AG04450 (cell line): Measurements from ENCODE around the gene AMBRA1. TPM values are rescaled to one million over a fixed set of nuclear protein-coding genes. Genes with fewer than 3 reads are reported as not detected.
"Not testable (repeated sequence)": the region's sequence is repeated elsewhere in the genome, so short reads cannot be mapped to it uniquely, and the experiment has no call there.

Experiments
- CTCF ChIA-PET: fragments of 300-600, 350-600 bp; formaldehyde crosslinking; extraction: SDS; loops from one replicate; lab custom pipeline; 2022; ENCODE audit warnings: antibody characterized with exemption, inconsistent platforms; lab: Charles Lee
- POLR2A ChIA-PET: fragments of 350-600 bp; formaldehyde crosslinking; extraction: SDS; loops from one replicate; lab custom pipeline; 2021; ENCODE audit warnings: antibody characterized with exemption, inconsistent platforms; lab: Yijun Ruan, JAX
- DNase-seq: peaks from one replicate; pipeline ENCODE4 v3.0.0-alpha.2; 2011; ENCODE audit warnings: low read depth, low spot score
- H3K27ac ChIP-seq: one replicate; pipeline ENCODE4 v1.5.1; 2012; ENCODE audit warnings: low read depth, low read length, control low read depth
- H3K27me3 ChIP-seq: one replicate; pipeline ENCODE4 v1.6.0; 2012; ENCODE audit warnings: low read length; ENCODE audit not compliant: control insufficient read depth, insufficient read depth
- H3K4me3 ChIP-seq: 2 replicates; pipeline ENCODE4 v1.5.1; 2011; ENCODE audit warnings: mild to moderate bottlenecking, low read depth, low read length, control low read depth
- H3K9me3 ChIP-seq: 2 replicates; pipeline ENCODE4 v1.5.1; 2012; ENCODE audit warnings: low read length; ENCODE audit not compliant: control insufficient read depth, insufficient read depth
- polyA plus RNA-seq: library from polyadenylated mRNA; depleted of rRNA; stranded (reverse); fragments of >200 nt; gene quantifications from 2 replicates; pipeline ENCODE4 v1.2.3, GENCODE V29; 2011
- TF ChIP-seq, protein P1 (sequence below): IDR thresholded peaks from 2 replicates; pipeline ENCODE4 v1.5.1; 2011; ENCODE audit warnings: low read depth, low read length, control low read depth, inconsistent platforms

AMBRA1 gene
- polyA plus RNA-seq, 1 experiment, result 12.8 TPM

GRCh38 chr11:46373787-46374740, 219.8 kb downstream of the AMBRA1 start:
- ChIA-PET POLR2A (no interaction called here), CTCF (no interaction called here)
- Histone ChIP-seq H3K4me3 (no peak overlapping the region), H3K27me3 (no peaks in the 10 kb centered on the region), H3K9me3 (peaks cover 4% of the 10 kb centered on the region; the same call in 1 of the 2 replicates), H3K27ac (no peak overlapping the region)
- TF ChIP-seq, protein P1, sequence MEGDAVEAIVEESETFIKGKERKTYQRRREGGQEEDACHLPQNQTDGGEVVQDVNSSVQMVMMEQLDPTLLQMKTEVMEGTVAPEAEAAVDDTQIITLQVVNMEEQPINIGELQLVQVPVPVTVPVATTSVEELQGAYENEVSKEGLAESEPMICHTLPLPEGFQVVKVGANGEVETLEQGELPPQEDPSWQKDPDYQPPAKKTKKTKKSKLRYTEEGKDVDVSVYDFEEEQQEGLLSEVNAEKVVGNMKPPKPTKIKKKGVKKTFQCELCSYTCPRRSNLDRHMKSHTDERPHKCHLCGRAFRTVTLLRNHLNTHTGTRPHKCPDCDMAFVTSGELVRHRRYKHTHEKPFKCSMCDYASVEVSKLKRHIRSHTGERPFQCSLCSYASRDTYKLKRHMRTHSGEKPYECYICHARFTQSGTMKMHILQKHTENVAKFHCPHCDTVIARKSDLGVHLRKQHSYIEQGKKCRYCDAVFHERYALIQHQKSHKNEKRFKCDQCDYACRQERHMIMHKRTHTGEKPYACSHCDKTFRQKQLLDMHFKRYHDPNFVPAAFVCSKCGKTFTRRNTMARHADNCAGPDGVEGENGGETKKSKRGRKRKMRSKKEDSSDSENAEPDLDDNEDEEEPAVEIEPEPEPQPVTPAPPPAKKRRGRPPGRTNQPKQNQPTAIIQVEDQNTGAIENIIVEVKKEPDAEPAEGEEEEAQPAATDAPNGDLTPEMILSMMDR, result no peak
- DNase-seq, result no peak

DNA sequence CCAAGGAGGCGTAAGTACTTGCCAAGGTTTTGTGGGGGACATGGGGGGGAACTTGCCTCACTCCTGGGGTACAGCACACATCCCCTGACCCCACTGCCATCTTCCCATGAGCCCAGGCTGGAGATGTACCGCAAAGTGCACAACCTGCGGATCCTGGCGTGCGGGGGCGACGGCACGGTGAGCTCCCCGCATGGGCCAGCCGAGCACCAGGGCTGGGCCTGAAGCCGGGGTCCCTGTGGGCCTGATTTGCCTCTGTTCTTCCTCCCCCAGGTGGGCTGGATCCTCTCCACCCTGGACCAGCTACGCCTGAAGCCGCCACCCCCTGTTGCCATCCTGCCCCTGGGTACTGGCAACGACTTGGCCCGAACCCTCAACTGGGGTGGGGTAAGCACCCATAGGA, 221.3 kb downstream of the AMBRA1 start:
- H3K9me3 ChIP-seq, DNase-seq, H3K27me3 ChIP-seq, H3K4me3 ChIP-seq, POLR2A ChIA-PET, CTCF ChIA-PET, H3K27ac ChIP-seq: not testable (repeated sequence)

- no peak for DNase-seq
- ChIA-PET CTCF (no interaction called here), POLR2A (no interaction called here)
- H3K27ac ChIP-seq, result no peak overlapping the region
- no peaks in the 10 kb centered on the region for H3K27me3 ChIP-seq
- H3K9me3 ChIP-seq, result no peaks in the 10 kb centered on the region
- TF ChIP-seq, protein P1, result no peak
- no peak overlapping the region for H3K4me3 ChIP-seq
Observed at GRCh38 chr11:46372086-46372485, 221.7 kb downstream of the AMBRA1 start.

GRCh38 chr11:46371262-46371661, 222.6 kb downstream of the AMBRA1 start:
- DNase-seq, H3K27ac ChIP-seq, H3K27me3 ChIP-seq, H3K4me3 ChIP-seq, POLR2A ChIA-PET, H3K9me3 ChIP-seq: not testable (repeated sequence)
- CTCF ChIA-PET, result interaction anchor here (0.8 kb wide), 1 partner anchor 17 kb away, joined by 4 read pairs; no protein-coding TSS in a partner anchor

GRCh38 chr11:46370253-46370652, 223.6 kb downstream of the AMBRA1 start:
- CTCF ChIA-PET, result interaction anchor here (0.6 to 2.9 kb wide), 5 partner anchors 13 to 131 kb away, joined by 3 to 13 read pairs (median 3); no protein-coding TSS in a partner anchor
- H3K27me3 ChIP-seq, result no peaks in the 10 kb centered on the region
- POLR2A ChIA-PET, result no interaction called here
- H3K9me3 ChIP-seq, result no peaks in the 10 kb centered on the region; the same call in 1 of the 2 replicates
- no peak overlapping the region for H3K4me3 ChIP-seq
- no peak overlapping the region for H3K27ac ChIP-seq
- DNase-seq, result no peak
- TF ChIP-seq, protein P1, result no peak
